CD4-positive, alpha-beta T cell treated with Interferon alpha-2 for 1 hour (primary cell): ENCODE data around the gene PLD6.

ENCODE experiments used
- DNase-seq, 2 donors: peaks; one replicate each; pipeline ENCODE4 v3.0.0-alpha.2; 2020 to 2022

The PLD6 gene

GRCh38 chr17:17153071-17153470 lies 53.1 kb downstream of the PLD6 start:
- DNase-seq, result no peak

- DNase-seq, result no peak
Measured at GRCh38 chr17:17152385-17152784, 53.7 kb downstream of the PLD6 start.

- peak in 1 of 2 donors; percentile 17 for DNase-seq
Measured at GRCh38 chr17:17151962-17152361, 54.2 kb downstream of the PLD6 start.

GRCh38 chr17:17151541-17151940 lies 54.6 kb downstream of the PLD6 start:
- DNase-seq, result no peak

GRCh38 chr17:17151055-17151454 lies 55.1 kb downstream of the PLD6 start:
- no peak for DNase-seq
